Common myeloid progenitor, CD34-positive (primary cell): ENCODE data around the gene PSMD5.

Experiments used
- CTCF ChIA-PET: fragments of 350-600 bp; sonication (Branson Sonifier 250); formaldehyde crosslinking; loops from one replicate; lab custom pipeline; 2021; ENCODE audit warnings: antibody characterized with exemption; lab: Charles Lee
- POLR2A ChIA-PET: fragments of 350-600 bp; sonication (Branson Sonifier 250); formaldehyde crosslinking; loops from one replicate; lab custom pipeline; 2021; ENCODE audit warnings: antibody characterized with exemption; lab: Charles Lee
- DNase-seq, 3 donors: peaks; one replicate each; pipeline versions ENCODE4 v3.0.0 to v3.0.0-alpha.2; 2013
- H3K27ac ChIP-seq, 2 experiments: 1 replicate in 1 of 2; 2 replicates in 1 of 2; pipeline ENCODE4 v1.7.0; 2013; ENCODE audit warnings: inconsistent platforms in 2 of 2, low read length in 2 of 2, mild to moderate bottlenecking in 2 of 2, low read depth in 1 of 2, moderate library complexity in 1 of 2; ENCODE audit not compliant: severe bottlenecking in 2 of 2, insufficient read depth in 1 of 2, poor library complexity in 1 of 2
- H3K27me3 ChIP-seq, 5 experiments: replicated peaks in 2 of 5; 1 replicate in 3 of 5; 2 replicates in 2 of 5; pipeline versions ENCODE4 v1.6.1 to v1.7.0; 2013; ENCODE audit warnings: low read length in 4 of 5, mild to moderate bottlenecking in 2 of 5, moderate library complexity in 2 of 5, inconsistent platforms in 1 of 5; ENCODE audit not compliant: insufficient read depth in 5 of 5, control insufficient read depth in 4 of 5
- H3K36me3 ChIP-seq, 4 experiments: 1 replicate in 2 of 4; 2 replicates in 2 of 4; pipeline versions ENCODE4 v1.6.1 to v1.7.0; 2013; ENCODE audit warnings: low read length in 3 of 4, control low read depth in 1 of 4, mild to moderate bottlenecking in 1 of 4; ENCODE audit not compliant: control insufficient read depth in 4 of 4, insufficient read depth in 4 of 4
- H3K4me1 ChIP-seq, 4 experiments: 1 replicate in 3 of 4; 2 replicates in 1 of 4; pipeline versions ENCODE4 v1.6.1 to v1.7.1; 2013; ENCODE audit warnings: low read length in 3 of 4, mild to moderate bottlenecking in 3 of 4, control low read depth in 1 of 4, inconsistent platforms in 1 of 4, moderate library complexity in 1 of 4; ENCODE audit not compliant: control insufficient read depth in 4 of 4, insufficient read depth in 4 of 4; ENCODE audit errors: control extremely low read depth in 1 of 4
- H3K4me3 ChIP-seq, 7 experiments: 1 replicate in 4 of 7; 2 replicates in 3 of 7; pipeline versions ENCODE4 v1.5.1 to v1.7.0; 2013; ENCODE audit warnings: mild to moderate bottlenecking in 7 of 7, low read length in 6 of 7, moderate library complexity in 6 of 7, inconsistent platforms in 2 of 7, low read depth in 2 of 7, control low read depth in 1 of 7; ENCODE audit not compliant: insufficient read depth in 4 of 7, control insufficient read depth in 1 of 7; ENCODE audit errors: extremely low read depth in 1 of 7
- H3K9me3 ChIP-seq, 5 experiments: 1 replicate in 4 of 5; 2 replicates in 1 of 5; pipeline versions ENCODE4 v1.6.1 to v1.7.1; 2013; ENCODE audit warnings: low read length in 4 of 5, mild to moderate bottlenecking in 2 of 5, inconsistent platforms in 1 of 5, low read depth in 1 of 5, moderate library complexity in 1 of 5; ENCODE audit not compliant: control insufficient read depth in 4 of 5, insufficient read depth in 2 of 5; ENCODE audit errors: control extremely low read depth in 1 of 5
- WGBS: methylation state at CpG from one replicate; pipeline ENCODE4 v1.1.5; 2013; ENCODE audit not compliant: insufficient coverage; 5-methylcytosine and 5-hydroxymethylcytosine counted together

The PSMD5 gene

GRCh38 chr9:120875195-120875565, 32.5 kb upstream of the PSMD5 start:
- Histone ChIP-seq H3K9me3 (no peaks in the 10 kb centered on the region), H3K27me3 (no peaks in the 10 kb centered on the region), H3K27ac (peak overlapping the region in 1 of 2 experiments; percentile 93), H3K4me1 (peaks cover 8 to 46% (median 34%) of the 10 kb centered on the region in 4 experiments), H3K4me3 (peak overlapping the region in 2 of 7 experiments; percentile 73 to 81), H3K36me3 (peaks cover 0 to 42% (median 27%) of the 10 kb centered on the region in 4 experiments)
- POLR2A ChIA-PET: no interaction called here
- WGBS: 91% methylated on average over 4 of the region's 4 CpGs
- CTCF ChIA-PET: interaction anchor here (3.7 kb wide), 1 partner anchor 16 kb away, joined by 13 read pairs; no protein-coding TSS in a partner anchor
- no peak for DNase-seq

- Histone ChIP-seq H3K9me3 (no peaks in the 10 kb centered on the region), H3K36me3 (peaks cover 0 to 48% (median 27%) of the 10 kb centered on the region in 4 experiments), H3K4me3 (no peak overlapping the region), H3K27me3 (no peaks in the 10 kb centered on the region), H3K4me1 (peaks cover 8 to 49% (median 40%) of the 10 kb centered on the region in 4 experiments), H3K27ac (peak overlapping the region in 1 of 2 experiments; percentile 50)
- ChIA-PET POLR2A (no interaction called here), CTCF (interaction anchor here (0.9 to 3.7 kb wide), 4 partner anchors 9 to 197 kb away, joined by 3 to 13 read pairs (median 5); no protein-coding TSS in a partner anchor)
- WGBS: 98% methylated on average over 6 of the region's 10 CpGs
- no peak for DNase-seq
These were observed 31.8 kb upstream of the PSMD5 start for GRCh38 chr9:120874226-120875194.

GRCh38 chr9:120873512-120873911, 30.8 kb upstream of the PSMD5 start:
- H3K36me3 ChIP-seq: peaks cover 0 to 49% (median 27%) of the 10 kb centered on the region in 4 experiments
- H3K4me3 ChIP-seq: no peak overlapping the region
- 100% methylated on average over 2 of the region's 4 CpGs for WGBS
- no peaks in the 10 kb centered on the region for H3K9me3 ChIP-seq
- H3K27me3 ChIP-seq: no peaks in the 10 kb centered on the region
- DNase-seq: no peak
- H3K27ac ChIP-seq: no peak overlapping the region
- ChIA-PET CTCF (interaction anchor here (0.8 to 1.8 kb wide), 7 partner anchors 10 to 198 kb away, joined by 3 to 5 read pairs (median 4); no protein-coding TSS in a partner anchor), POLR2A (no interaction called here)
- H3K4me1 ChIP-seq: peaks cover 8 to 45% (median 39%) of the 10 kb centered on the region in 4 experiments

- no peak overlapping the region for H3K27ac ChIP-seq
These were observed 30.2 kb upstream of the PSMD5 start for GRCh38 chr9:120872791-120873502.

GRCh38 chr9:120870206-120870605, 27.5 kb upstream of the PSMD5 start:
- Histone ChIP-seq H3K36me3 (peaks cover 8 to 71% (median 51%) of the 10 kb centered on the region in 4 experiments), H3K4me1 (peaks cover 0 to 28% (median 24%) of the 10 kb centered on the region in 4 experiments), H3K9me3 (no peaks in the 10 kb centered on the region), H3K27me3 (no peaks in the 10 kb centered on the region), H3K27ac (peak overlapping the region in 1 of 2 experiments; percentile 55), H3K4me3 (peak overlapping the region in 2 of 7 experiments; percentile 13 to 19)
- WGBS: 50% methylated on average over 9 of the region's 9 CpGs
- DNase-seq: peak in 2 of 3 donors; percentile 32 to 36
- ChIA-PET POLR2A (interaction anchor here (1.2 kb wide), 1 partner anchor 61 kb away, joined by 4 read pairs; no protein-coding TSS in a partner anchor), CTCF (interaction anchor here (1.0 to 4.0 kb wide), 14 partner anchors 10 to 195 kb away, joined by 3 to 24 read pairs (median 4); no protein-coding TSS in a partner anchor)

More at GRCh38 chr9:120872791-120873502, 30.2 kb upstream of the PSMD5 start:
- Histone ChIP-seq H3K27me3 (no peaks in the 10 kb centered on the region), H3K4me1 (peaks cover 6 to 45% (median 39%) of the 10 kb centered on the region in 4 experiments), H3K36me3 (peaks cover 0 to 49% (median 27%) of the 10 kb centered on the region in 4 experiments), H3K4me3 (no peak overlapping the region), H3K9me3 (no peaks in the 10 kb centered on the region)
- DNase-seq: no peak
- 100% methylated on average over 3 of the region's 3 CpGs for WGBS
- POLR2A ChIA-PET: interaction anchor here (2.0 kb wide), 1 partner anchor 24 kb away, joined by 6 read pairs; no protein-coding TSS in a partner anchor
- CTCF ChIA-PET: interaction anchor here (0.8 to 1.8 kb wide), 7 partner anchors 11 to 199 kb away, joined by 3 to 5 read pairs (median 4); no protein-coding TSS in a partner anchor

GRCh38 chr9:120869726-120870125, 27.0 kb upstream of the PSMD5 start:
- peak overlapping the region in 1 of 2 experiments; percentile 71 for H3K27ac ChIP-seq
- no peaks in the 10 kb centered on the region for H3K9me3 ChIP-seq
- CTCF ChIA-PET: interaction anchor here (0.9 to 4.0 kb wide), 18 partner anchors 11 to 195 kb away, joined by 3 to 24 read pairs (median 3); no protein-coding TSS in a partner anchor
- 92% methylated on average over 9 of the region's 10 CpGs for WGBS
- peaks cover 10 to 69% (median 52%) of the 10 kb centered on the region in 4 experiments for H3K36me3 ChIP-seq
- H3K27me3 ChIP-seq: no peaks in the 10 kb centered on the region
- POLR2A ChIA-PET: interaction anchor here (0.6 to 1.2 kb wide), 6 partner anchors 18 to 212 kb away, joined by 3 to 5 read pairs (median 3); no protein-coding TSS in a partner anchor
- DNase-seq: no peak
- peaks cover 0 to 24% (median 22%) of the 10 kb centered on the region in 4 experiments for H3K4me1 ChIP-seq
- H3K4me3 ChIP-seq: peak overlapping the region in 1 of 7 experiments; percentile 75
